ENCODE measurements around the gene HCRTR1.

Gene HCRTR1

DNA sequence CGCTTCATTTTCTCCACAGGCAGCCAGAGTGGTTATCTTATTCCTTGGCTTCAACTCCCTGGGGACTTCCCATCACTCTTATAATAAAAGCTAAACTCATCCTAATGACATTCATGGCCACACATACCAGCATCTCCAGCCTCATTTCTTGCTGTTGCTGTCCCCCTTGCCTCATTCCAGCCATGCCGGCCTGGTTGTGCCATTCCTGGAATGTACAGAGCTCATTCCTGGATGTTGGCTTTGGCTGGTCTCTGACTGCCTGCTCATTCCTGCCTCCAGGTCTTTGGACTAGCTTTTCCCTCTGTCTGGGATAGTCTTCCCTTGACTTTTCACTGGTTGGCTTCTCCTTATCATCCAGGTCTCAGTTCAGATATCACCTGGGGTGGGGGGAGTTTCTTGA, 29.6 kb downstream of the HCRTR1 start:
- TF ChIP-seq, protein P1, sequence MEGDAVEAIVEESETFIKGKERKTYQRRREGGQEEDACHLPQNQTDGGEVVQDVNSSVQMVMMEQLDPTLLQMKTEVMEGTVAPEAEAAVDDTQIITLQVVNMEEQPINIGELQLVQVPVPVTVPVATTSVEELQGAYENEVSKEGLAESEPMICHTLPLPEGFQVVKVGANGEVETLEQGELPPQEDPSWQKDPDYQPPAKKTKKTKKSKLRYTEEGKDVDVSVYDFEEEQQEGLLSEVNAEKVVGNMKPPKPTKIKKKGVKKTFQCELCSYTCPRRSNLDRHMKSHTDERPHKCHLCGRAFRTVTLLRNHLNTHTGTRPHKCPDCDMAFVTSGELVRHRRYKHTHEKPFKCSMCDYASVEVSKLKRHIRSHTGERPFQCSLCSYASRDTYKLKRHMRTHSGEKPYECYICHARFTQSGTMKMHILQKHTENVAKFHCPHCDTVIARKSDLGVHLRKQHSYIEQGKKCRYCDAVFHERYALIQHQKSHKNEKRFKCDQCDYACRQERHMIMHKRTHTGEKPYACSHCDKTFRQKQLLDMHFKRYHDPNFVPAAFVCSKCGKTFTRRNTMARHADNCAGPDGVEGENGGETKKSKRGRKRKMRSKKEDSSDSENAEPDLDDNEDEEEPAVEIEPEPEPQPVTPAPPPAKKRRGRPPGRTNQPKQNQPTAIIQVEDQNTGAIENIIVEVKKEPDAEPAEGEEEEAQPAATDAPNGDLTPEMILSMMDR (conservative IDR thresholded peaks at IDR 0.05; ENCODE audit: low read depth, low read length), result no peak
- H3K4me3 ChIP-seq (ENCODE audit: low read depth, low read length), result no peak overlapping the region
- no peak for DNase-seq (ENCODE audit: low read depth)

- H3K4me3 ChIP-seq (ENCODE audit: low read depth, low read length), result no peak overlapping the region
- TF ChIP-seq, protein P1 (conservative IDR thresholded peaks at IDR 0.05; ENCODE audit: low read depth, low read length), result no peak
- DNase-seq (ENCODE audit: low read depth), result no peak
Measured at GRCh38 chr1:31648190-31648589, 30.7 kb downstream of the HCRTR1 start.

DNA sequence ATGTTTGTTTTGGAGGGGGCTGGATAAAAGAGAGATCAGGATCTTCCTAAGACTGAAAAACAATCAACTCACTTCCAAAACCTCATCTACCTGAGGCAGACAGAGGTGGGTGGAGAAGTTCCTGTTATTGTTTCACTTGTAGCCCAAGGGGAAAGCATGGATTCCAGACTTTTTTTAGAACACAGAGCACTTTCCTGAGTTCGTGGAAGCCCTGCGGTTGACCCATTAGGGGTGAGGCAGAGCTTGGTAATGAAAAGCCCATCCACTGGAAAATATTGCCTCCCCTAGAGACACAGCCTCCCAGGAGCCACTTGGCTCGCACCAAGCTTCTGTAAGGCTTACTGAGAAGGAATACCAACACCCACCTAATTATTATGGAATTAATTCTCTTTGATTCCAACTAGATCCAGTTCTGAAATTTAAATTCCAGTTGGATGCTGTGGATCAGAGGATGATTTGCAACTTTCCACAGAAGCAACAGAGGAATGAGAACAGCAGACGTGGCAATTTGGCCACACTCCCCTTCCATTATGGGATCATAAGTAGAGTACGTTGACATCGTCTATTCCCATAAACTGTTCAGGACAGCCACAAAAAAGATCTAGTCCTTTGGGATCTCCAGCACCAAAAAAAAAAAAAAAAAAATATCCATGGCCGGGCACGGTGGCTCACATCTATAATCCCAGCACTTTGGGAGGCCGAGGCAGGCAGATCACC, 31.3 kb downstream of the HCRTR1 start:
- DNase-seq (ENCODE audit: low read depth), result no peak
- no peak overlapping the region for H3K4me3 ChIP-seq (ENCODE audit: low read depth, low read length)
- TF ChIP-seq, protein P1 (conservative IDR thresholded peaks at IDR 0.05; ENCODE audit: low read depth, low read length), result no peak

GRCh38 chr1:31650161-31651088, 32.9 kb downstream of the HCRTR1 start:
- TF ChIP-seq, protein P1 (conservative IDR thresholded peaks at IDR 0.05; ENCODE audit: low read depth, low read length), result no peak
- DNase-seq (ENCODE audit: low read depth), result no peak
- no peak overlapping the region for H3K4me3 ChIP-seq (ENCODE audit: low read depth, low read length)

DNA sequence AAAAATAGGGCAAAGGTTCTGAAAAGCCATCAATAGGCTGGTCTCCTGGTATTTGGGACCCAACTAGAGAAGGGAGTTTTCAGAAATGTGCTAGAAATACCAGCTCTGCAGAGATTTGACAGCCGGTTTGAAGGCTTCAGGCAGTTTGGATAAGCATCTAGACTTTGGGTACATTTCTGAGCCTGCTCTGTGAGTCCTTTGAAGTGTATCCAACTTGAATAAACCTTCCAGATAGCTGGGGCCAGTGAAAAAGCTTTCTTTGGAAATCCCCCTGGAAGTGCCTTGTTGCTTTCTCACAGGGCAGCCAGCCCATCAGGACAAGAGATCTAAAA, 33.6 kb downstream of the HCRTR1 start:
- no peak for DNase-seq (ENCODE audit: low read depth)
- TF ChIP-seq, protein P1 (conservative IDR thresholded peaks at IDR 0.05; ENCODE audit: low read depth, low read length), result no peak
- H3K4me3 ChIP-seq (ENCODE audit: low read depth, low read length), result no peak overlapping the region

DNA sequence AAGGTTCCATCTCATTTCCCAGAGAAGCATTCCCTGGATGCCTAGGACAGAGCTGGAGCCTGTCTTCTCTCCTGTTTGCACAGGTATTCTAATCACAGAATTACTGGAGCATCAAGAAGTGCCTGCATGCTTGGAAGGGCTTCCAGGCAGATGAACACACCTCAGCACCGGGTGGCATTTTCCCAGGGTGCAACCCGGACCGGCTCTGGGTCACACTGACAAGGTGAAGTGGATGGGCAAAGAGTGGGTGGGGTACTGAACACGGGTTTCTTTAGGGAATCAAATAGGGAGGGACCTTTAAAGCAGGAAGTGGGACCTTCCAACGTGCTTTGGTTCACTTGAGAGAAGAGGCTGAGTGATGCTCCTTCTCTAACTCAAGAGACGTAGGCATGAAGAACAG, 34.3 kb downstream of the HCRTR1 start:
- TF ChIP-seq, protein P1 (conservative IDR thresholded peaks at IDR 0.05; ENCODE audit: low read depth, low read length), result no peak

More for the DNA sequence above, 34.3 kb downstream of the HCRTR1 start:
- no peak for DNase-seq (ENCODE audit: low read depth)
- no peak overlapping the region for H3K4me3 ChIP-seq (ENCODE audit: low read depth, low read length)

Data from choroid plexus epithelial cell (primary cell).